Esophagus squamous epithelium (tissue), 5 donors: ENCODE results near the gene CAGE1. TPM values are rescaled to one million over a fixed set of nuclear protein-coding genes. Genes with fewer than 3 reads are reported as not detected.
"Not testable (repeated sequence)": the region's sequence is repeated elsewhere in the genome, so short reads cannot be mapped to it uniquely, and the experiment has no call there.

Source experiments
- DNase-seq: peaks from one replicate; lab custom pipeline; 2025; lab: John Stamatoyannopoulos, UW
- H3K27ac ChIP-seq, 4 donors: fragments of 200-600 bp; sonication (generic); one replicate each; pipeline ENCODE4 v1.5.1; 2016 to 2019; ENCODE audit warnings: mild to moderate bottlenecking in 1 of 4
- H3K27me3 ChIP-seq, 4 donors: fragments of 200-600 bp; sonication (generic); 1 replicate in 3 of 4; 2 replicates in 1 of 4; pipeline versions ENCODE4 v1.5.1 to v1.6.0; 2017 to 2021; ENCODE audit warnings: antibody characterized with exemption in 1 of 4
- H3K36me3 ChIP-seq, 3 donors: fragments of 200-600 bp; sonication (generic); one replicate each; pipeline ENCODE4 v1.5.1; 2016 to 2019
- H3K4me1 ChIP-seq, 3 donors: fragments of 200-600 bp; sonication (generic); one replicate each; pipeline ENCODE4 v1.5.1; 2017 to 2019
- H3K4me3 ChIP-seq, 4 donors: fragments of 200-600 bp; sonication (generic); 1 replicate in 3 of 4; 2 replicates in 1 of 4; pipeline ENCODE4 v1.5.1; 2016 to 2019; ENCODE audit warnings: mild to moderate bottlenecking in 2 of 4, moderate library complexity in 1 of 4
- H3K9me3 ChIP-seq, 3 donors: fragments of 200-600 bp; sonication (generic); one replicate each; pipeline ENCODE4 v1.5.1; 2016 to 2019
- POLR2A ChIP-seq, 4 donors: fragments of 450-650 bp; IDR thresholded peaks; one replicate each; pipeline ENCODE4 v1.6.1; 2017; ENCODE audit warnings: antibody characterized with exemption in 4 of 4, mild to moderate bottlenecking in 4 of 4, moderate library complexity in 3 of 4
- whole genome bisulfite sequencing, 2 donors: methylation state at CpG; one replicate each; pipeline ENCODE4 v1.1.5; 2018; 5-methylcytosine and 5-hydroxymethylcytosine counted together
- intact Hi-C: fragments of 100-400 bp; cut with DNase I; formaldehyde crosslinking; loops from one replicate; pipeline ENCODE4 v1.15.0; 2022
- total RNA-seq, 4 donors: library from RNA; depleted of rRNA; stranded (reverse); fragments of >200 nt; gene quantifications; one replicate each; pipeline ENCODE4 v1.1.0, GENCODE V29; 2016
- TF ChIP-seq, protein P1 (sequence below), 6 experiments: fragments of 450-650 bp in 4 of 6; fragments of 200-600 bp in 2 of 6; sonication (generic) in 2 of 6; IDR thresholded peaks; one replicate each; pipeline ENCODE4 v1.5.1; 2016 to 2019; ENCODE audit warnings: antibody characterized with exemption in 6 of 6, mild to moderate bottlenecking in 4 of 6, moderate library complexity in 4 of 6
- donor health status: DM: yes; HTN: yes; CAD: no.

CAGE1 gene
- total RNA-seq, 4 donors from 2014 or later = 0.09 TPM; not detected in 3

- WGBS, 2 donors = 83 to 92% methylated on average over 1 of the region's 1 CpG
- intact Hi-C loops = loop anchor here (10.0 kb wide), 1 partner anchor 66 kb away; the partner anchor contains the start of gene SSR1
- no peak for DNase-seq
Measured at GRCh38 chr6:7381092-7381491, 8.4 kb downstream of the CAGE1 start.

DNA sequence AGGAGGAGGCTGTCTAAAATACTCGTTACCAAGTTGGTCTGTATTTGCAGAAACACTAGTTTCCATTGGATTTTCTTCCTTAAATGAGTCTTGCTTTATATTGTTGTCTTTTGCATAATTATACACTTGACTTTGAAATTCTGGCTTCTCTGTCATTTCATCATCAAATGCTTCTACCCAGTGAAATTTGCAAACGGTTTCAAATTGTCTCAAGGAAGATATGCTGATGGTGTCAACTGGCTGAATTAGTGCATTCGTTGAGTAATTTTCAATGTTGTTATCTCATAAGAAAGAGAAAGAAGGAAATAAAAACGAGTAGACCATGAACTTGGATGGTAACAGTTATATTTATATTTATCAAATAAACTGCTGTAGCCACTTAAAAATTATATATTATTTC lies 10.8 kb downstream of the CAGE1 start:
- H3K27ac ChIP-seq = no peak overlapping the region
- no peaks in the 10 kb centered on the region for H3K9me3 ChIP-seq
- 50 to 55% methylated on average over 4 of the region's 4 CpGs for WGBS, 2 donors
- TF ChIP-seq POLR2A (IDR thresholded peaks at IDR 0.05) = no peak
- TF ChIP-seq, protein P1, sequence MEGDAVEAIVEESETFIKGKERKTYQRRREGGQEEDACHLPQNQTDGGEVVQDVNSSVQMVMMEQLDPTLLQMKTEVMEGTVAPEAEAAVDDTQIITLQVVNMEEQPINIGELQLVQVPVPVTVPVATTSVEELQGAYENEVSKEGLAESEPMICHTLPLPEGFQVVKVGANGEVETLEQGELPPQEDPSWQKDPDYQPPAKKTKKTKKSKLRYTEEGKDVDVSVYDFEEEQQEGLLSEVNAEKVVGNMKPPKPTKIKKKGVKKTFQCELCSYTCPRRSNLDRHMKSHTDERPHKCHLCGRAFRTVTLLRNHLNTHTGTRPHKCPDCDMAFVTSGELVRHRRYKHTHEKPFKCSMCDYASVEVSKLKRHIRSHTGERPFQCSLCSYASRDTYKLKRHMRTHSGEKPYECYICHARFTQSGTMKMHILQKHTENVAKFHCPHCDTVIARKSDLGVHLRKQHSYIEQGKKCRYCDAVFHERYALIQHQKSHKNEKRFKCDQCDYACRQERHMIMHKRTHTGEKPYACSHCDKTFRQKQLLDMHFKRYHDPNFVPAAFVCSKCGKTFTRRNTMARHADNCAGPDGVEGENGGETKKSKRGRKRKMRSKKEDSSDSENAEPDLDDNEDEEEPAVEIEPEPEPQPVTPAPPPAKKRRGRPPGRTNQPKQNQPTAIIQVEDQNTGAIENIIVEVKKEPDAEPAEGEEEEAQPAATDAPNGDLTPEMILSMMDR (IDR thresholded peaks at IDR 0.05) = no peak
- no peaks in the 10 kb centered on the region for H3K36me3 ChIP-seq
- H3K27me3 ChIP-seq = no peaks in the 10 kb centered on the region
- intact Hi-C loops = no loop called here
- no peak for DNase-seq
- H3K4me3 ChIP-seq = no peak overlapping the region
- peaks cover 0 to 5% (median 0%) of the 10 kb centered on the region in 3 donors for H3K4me1 ChIP-seq

More at GRCh38 chr6:7381092-7381491, 8.4 kb downstream of the CAGE1 start:
- no peaks in the 10 kb centered on the region for H3K4me1 ChIP-seq
- H3K27ac ChIP-seq = no peak overlapping the region
- TF ChIP-seq, protein P1 (IDR thresholded peaks at IDR 0.05) = no peak
- no peak for TF ChIP-seq POLR2A (IDR thresholded peaks at IDR 0.05)
- no peaks in the 10 kb centered on the region for H3K27me3 ChIP-seq
- no peaks in the 10 kb centered on the region for H3K9me3 ChIP-seq
- H3K4me3 ChIP-seq = no peak overlapping the region
- H3K36me3 ChIP-seq = no peaks in the 10 kb centered on the region

DNA sequence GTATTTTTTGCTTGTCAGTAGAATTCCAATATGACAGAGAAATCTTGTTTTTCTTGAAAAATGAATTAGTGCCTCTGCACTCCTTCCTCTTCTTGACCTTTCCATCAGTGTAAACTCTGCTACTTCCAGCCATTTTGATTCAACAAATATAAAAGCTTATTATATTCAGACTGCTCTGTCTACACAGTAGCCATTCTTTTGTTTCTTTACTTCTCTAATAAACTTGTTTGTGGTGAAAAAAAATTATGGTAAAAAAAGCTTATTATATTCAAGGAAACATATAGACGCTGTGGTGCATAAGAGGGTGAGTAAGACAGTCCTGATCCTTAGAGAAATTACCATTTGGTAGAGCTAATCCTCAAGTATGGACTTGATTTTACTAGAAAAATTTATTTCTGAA lies 11.6 kb downstream of the CAGE1 start:
- 80 to 85% methylated on average over 1 of the region's 1 CpG for WGBS, 2 donors
- Histone ChIP-seq H3K27me3 (no peaks in the 10 kb centered on the region), H3K4me1 (peaks cover 0 to 7% (median 0%) of the 10 kb centered on the region in 3 donors), H3K36me3 (no peaks in the 10 kb centered on the region), H3K9me3 (no peaks in the 10 kb centered on the region), H3K4me3 (no peak overlapping the region), H3K27ac (no peak overlapping the region)
- intact Hi-C loops = no loop called here
- no peak for TF ChIP-seq POLR2A (IDR thresholded peaks at IDR 0.05)
- TF ChIP-seq, protein P1 (IDR thresholded peaks at IDR 0.05) = no peak
- no peak for DNase-seq

- Histone ChIP-seq H3K27ac (no peak overlapping the region), H3K36me3 (no peaks in the 10 kb centered on the region), H3K9me3 (no peaks in the 10 kb centered on the region), H3K27me3 (no peaks in the 10 kb centered on the region), H3K4me1 (peaks cover 0 to 7% (median 0%) of the 10 kb centered on the region in 3 donors), H3K4me3 (no peak overlapping the region)
- TF ChIP-seq POLR2A (IDR thresholded peaks at IDR 0.05) = no peak
- TF ChIP-seq, protein P1 (IDR thresholded peaks at IDR 0.05) = no peak
- intact Hi-C loops = no loop called here
- DNase-seq = no peak
- 31 to 46% methylated on average over 3 of the region's 3 CpGs for WGBS, 2 donors
Measured at GRCh38 chr6:7373739-7374138, 15.8 kb downstream of the CAGE1 start.

DNA sequence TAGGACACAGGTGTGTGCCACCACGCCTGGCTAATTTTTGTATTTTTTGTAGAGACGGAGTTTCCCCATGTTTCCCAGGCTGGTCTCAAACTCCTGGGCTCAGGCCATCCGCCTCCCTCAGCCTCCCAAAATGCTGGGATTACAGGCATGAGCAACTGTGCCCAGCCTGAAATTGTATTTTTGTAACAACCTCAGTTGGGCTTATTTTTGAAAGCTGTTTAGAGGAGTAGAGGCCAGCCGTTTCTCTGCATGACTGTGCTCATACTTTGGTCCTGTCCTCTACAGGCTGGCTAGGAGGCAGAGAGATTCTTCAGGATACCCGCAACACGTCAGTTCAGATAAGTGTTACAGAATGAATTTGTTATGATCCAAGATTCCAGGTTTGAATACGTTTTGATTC lies 22.1 kb downstream of the CAGE1 start:
- Histone ChIP-seq H3K27ac (no peak overlapping the region), H3K4me3 (no peak overlapping the region), H3K36me3 (no peaks in the 10 kb centered on the region), H3K27me3 (peaks cover 0 to 6% (median 0%) of the 10 kb centered on the region in 4 donors), H3K4me1 (no peaks in the 10 kb centered on the region), H3K9me3 (no peaks in the 10 kb centered on the region)
- WGBS, 2 donors = 82 to 91% methylated on average over 7 of the region's 7 CpGs
- TF ChIP-seq, protein P1 (IDR thresholded peaks at IDR 0.05) = no peak
- no peak for TF ChIP-seq POLR2A (IDR thresholded peaks at IDR 0.05)
- DNase-seq = no peak
- intact Hi-C loops = no loop called here

DNA sequence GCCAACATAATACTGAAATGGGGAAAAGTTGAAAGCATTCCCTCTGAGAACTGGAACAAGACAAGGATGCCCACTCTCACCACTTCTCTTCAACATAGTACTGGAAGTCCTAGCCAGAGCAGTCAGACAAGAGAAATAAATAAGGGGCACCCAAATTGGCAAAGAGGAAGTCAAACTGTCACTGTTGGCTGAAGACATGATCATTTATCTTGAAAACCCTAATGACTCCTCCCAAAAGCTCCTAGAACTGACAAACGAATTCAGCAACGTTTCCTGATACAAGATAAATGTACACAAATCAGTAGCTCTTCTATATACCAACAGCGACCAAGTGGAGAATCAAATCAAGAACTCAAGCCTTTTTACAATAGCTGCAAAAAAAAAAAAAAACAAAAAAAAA lies 37.6 kb downstream of the CAGE1 start:
- H3K27me3 ChIP-seq, H3K36me3 ChIP-seq, intact Hi-C loops, H3K9me3 ChIP-seq, H3K27ac ChIP-seq, DNase-seq, H3K4me3 ChIP-seq: not testable (repeated sequence)
- WGBS, 2 donors = 42 to 85% methylated on average over 3 of the region's 3 CpGs
- peaks cover 0 to 13% (median 6%) of the 10 kb centered on the region in 3 donors for H3K4me1 ChIP-seq

- H3K27ac ChIP-seq, DNase-seq, H3K36me3 ChIP-seq, H3K4me3 ChIP-seq, intact Hi-C loops, H3K27me3 ChIP-seq, H3K9me3 ChIP-seq: not testable (repeated sequence)
- WGBS, 2 donors = 86 to 88% methylated on average over 1 of the region's 1 CpG
- H3K4me1 ChIP-seq = peaks cover 0 to 14% (median 6%) of the 10 kb centered on the region in 3 donors
Measured at GRCh38 chr6:7350591-7350990, 39.0 kb downstream of the CAGE1 start.

DNA sequence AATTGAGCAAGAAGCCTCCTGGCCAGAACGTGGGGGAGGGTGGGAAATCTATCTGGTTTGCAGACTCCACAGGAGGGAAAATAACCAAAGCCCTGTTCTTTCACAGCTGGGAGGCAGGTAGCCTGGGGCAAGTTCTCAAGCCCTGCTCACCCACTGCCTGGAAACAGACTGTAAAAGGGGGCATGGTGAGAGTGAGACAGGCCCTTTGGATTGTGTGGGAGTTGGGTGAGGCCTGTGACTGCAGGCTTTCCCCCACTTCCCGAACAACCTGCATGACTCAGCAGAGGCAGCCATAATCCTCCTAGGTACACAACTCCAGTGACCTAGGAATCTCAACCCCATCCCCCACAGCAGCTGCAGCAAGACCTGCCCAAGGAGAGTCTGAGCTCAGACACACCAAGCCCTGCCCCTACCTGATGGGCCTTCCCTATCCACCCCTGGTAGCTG lies 42.0 kb downstream of the CAGE1 start:
- intact Hi-C loops = not testable (repeated sequence)
- WGBS, 2 donors = 14 to 33% methylated on average over 1 of the region's 2 CpGs
- peak overlapping the region; percentile 58 to 75 (median 64) for H3K27ac ChIP-seq

More for the DNA sequence above, 42.0 kb downstream of the CAGE1 start:
- H3K4me3 ChIP-seq, DNase-seq, H3K9me3 ChIP-seq, H3K36me3 ChIP-seq, H3K27me3 ChIP-seq: not testable (repeated sequence)
- H3K4me1 ChIP-seq = peaks cover 0 to 14% (median 6%) of the 10 kb centered on the region in 3 donors
